Thoracic aorta endothelial cell (primary cell): ENCODE measurements around the gene SLC6A17. TPM values are rescaled to one million over a fixed set of nuclear protein-coding genes. Genes with fewer than 3 reads are reported as not detected.

Source experiments
- total RNA-seq: library from RNA; depleted of rRNA; stranded (reverse); fragments of >200 nt; gene quantifications from 2 replicates; pipeline ENCODE4 v1.2.3, GENCODE V29; 2012

Gene SLC6A17
- 0.13 and 0.22 TPM in 2 replicates for total RNA-seq

DNA sequence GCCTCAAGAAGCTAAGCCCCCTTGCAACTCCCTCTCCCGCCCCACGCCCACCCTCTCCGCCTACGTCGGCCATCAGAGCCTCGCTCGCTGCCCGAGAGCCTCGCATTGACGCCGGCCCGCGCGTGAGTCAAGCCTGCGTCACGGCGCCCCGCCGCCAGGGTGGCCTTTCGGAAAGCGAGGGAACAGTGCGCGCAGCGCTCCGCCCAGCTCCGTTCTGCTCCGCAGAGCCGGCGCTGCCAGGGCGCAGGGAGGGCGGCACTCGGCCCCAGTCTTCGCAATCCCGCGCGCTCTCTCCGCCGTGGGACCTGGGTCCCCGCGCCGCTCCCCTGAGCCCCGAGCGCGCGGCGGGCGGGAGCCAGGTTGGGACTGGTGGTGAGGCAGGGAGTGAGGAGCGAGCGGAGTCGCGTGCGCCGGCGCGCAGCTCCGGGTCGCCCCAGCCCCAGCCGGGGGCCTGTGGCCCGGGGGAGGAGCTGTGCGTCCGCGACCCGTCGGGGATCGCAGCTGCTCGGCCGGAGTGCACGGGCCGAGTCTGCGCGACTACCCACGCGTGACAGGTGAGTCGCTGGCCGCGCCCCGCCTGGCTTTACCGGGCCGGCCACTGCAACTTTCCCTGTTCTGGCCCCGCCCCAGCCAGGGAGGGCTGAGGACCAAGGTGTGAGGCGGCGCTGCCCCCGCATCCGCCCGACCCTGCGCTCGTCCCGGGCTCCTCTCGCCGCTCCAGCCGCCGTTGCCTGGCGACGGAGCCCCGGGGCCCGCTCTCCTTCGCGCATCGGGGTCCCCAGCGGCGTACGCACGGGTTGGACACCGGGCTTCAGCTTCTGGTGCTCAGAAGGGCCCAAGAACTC is at the start of gene SLC6A17:
Gene SLC6A17 (plus strand): TSS at position 165 of the 845 bp plus-strand sequence. CDS start 16,436 bp downstream, outside the sequence.

DNA sequence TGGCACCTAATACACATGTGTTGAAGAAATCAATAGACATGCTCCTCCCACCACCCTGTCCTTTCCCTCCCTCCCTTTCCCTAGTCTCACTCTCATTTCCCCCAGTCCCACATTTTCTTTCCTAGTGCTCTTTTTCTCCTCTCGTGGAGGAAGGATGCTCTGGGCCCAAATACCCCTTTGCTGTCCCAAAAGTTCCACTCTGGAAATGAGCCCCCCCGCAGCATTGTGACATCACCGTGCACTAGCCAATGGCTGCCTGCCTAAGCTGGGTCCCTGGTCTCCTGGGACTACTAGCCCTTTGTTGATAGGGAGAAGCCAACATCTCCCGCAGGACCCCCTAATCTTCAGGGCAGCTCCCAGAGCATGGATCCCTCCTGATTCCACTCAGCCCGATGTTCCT is 38.2 kb upstream of the SLC6A17 start, which contains the start of gene UBL4B:
Gene UBL4B (plus strand): TSS at position 301 of the 400 bp plus-strand sequence. CDS start 92 bp downstream, at position 393.

DNA sequence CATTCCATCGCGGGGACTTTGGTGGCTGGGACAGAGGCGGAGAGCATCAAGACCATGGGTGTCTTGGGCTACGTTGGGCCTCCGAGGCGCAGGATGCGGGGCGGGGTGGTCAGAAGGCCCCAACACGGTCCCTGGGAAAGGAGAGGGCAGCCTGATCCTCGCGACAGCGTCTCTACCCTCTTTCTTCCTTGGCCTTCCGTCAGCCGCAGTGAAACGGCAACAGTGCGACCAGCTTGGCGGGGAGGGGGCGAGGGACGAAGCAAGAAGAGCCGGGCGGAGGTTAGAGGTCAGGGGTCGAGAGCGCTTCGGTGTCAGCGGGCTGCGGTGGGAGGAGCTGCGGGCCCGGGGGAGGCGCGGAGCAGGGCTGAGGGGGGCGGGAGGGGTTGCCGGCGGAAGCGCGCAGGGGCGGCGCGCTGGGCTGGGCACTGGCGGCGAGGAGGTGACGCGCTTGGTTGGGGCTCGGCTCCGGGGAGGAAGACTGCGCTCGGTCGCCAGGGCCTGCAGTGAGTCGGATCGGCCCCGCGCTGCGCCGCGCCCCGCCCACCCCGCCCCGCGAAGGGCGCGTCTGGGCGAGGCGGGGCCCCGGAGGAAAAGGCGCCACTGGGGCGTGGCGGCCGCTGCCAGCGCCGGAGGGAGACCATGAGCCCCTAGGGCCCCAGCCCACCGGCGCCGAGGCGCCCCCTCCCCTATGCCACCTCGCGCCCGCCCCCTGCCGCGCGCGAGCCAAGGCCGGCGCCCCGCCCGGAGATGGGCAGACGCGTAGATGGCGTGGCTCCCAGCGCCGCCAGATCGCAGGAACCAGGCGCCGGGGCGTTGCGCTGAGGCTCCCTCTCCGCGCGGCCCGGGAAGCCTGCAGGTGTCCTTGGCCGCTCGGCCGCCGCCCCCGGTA is 59.7 kb downstream of the SLC6A17 start, which contains the start of gene KCNC4:
Gene KCNC4 (plus strand): TSS at position 600 of the 889 bp plus-strand sequence. CDS start 1,186 bp downstream, outside the sequence.

Other genes with a start within 250 kb of the SLC6A17 start
- gene CSF1, start 239.6 kb upstream of the SLC6A17 start, total RNA-seq: 11.4 and 17.7 TPM in 2 replicates
- gene AHCYL1, start 165.7 kb upstream of the SLC6A17 start, total RNA-seq: 61.2 and 76.2 TPM in 2 replicates
- 43.1 and 44.7 TPM in 2 replicates for gene STRIP1, start 115.9 kb upstream of the SLC6A17 start, total RNA-seq
- gene ALX3, start 79.8 kb upstream of the SLC6A17 start, total RNA-seq: not detected in 2 replicates
- not detected in 2 replicates for gene UBL4B, start 38.1 kb upstream of the SLC6A17 start, total RNA-seq
- gene KCNC4, start 59.8 kb downstream of the SLC6A17 start, total RNA-seq: 8.8 and 13.6 TPM in 2 replicates
- 54.7 and 55.4 TPM in 2 replicates for gene RBM15, start 188.9 kb downstream of the SLC6A17 start, total RNA-seq
- gene SLC16A4, start 240.5 kb downstream of the SLC6A17 start, total RNA-seq: 6.9 and 9.6 TPM in 2 replicates